Esophagus muscularis mucosa (tissue), 4 donors: ENCODE data around the gene MPP4. TPM values are rescaled to one million over a fixed set of nuclear protein-coding genes. Genes with fewer than 3 reads are reported as not detected.

ENCODE experiments used
- DNase-seq: peaks from one replicate; pipeline ENCODE4 v3.0.0-alpha.2; 2017; ENCODE audit errors: extremely low spot score
- H3K27ac ChIP-seq, 4 donors: fragments of 200-600 bp; sonication (generic); replicated peaks in 1 of 4; 1 replicate in 3 of 4; 2 replicates in 1 of 4; pipeline ENCODE4 v1.5.1; 2016 to 2019; ENCODE audit warnings: mild to moderate bottlenecking in 1 of 4
- H3K27me3 ChIP-seq, 4 donors: fragments of 200-600 bp; sonication (generic); one replicate each; pipeline versions ENCODE4 v1.5.1 to v1.6.0; 2016 to 2019
- H3K36me3 ChIP-seq, 4 donors: fragments of 200-600 bp; sonication (generic); one replicate each; pipeline ENCODE4 v1.5.1; 2016 to 2019
- H3K4me1 ChIP-seq, 4 donors: fragments of 200-600 bp; sonication (generic); one replicate each; pipeline ENCODE4 v1.5.1; 2016 to 2019
- H3K4me3 ChIP-seq, 4 donors: fragments of 200-600 bp; sonication (generic); 1 replicate in 2 of 4; 2 replicates in 2 of 4; pipeline ENCODE4 v1.5.1; 2016 to 2019; ENCODE audit warnings: mild to moderate bottlenecking in 4 of 4, moderate library complexity in 1 of 4
- H3K9me3 ChIP-seq, 4 donors: fragments of 200-600 bp; sonication (generic); 1 replicate in 3 of 4; 2 replicates in 1 of 4; pipeline ENCODE4 v1.5.1; 2016 to 2019
- EP300 ChIP-seq: sonication (generic); formaldehyde crosslinking; IDR thresholded peaks from one replicate; pipeline ENCODE4 v1.6.1; 2017; ENCODE audit warnings: antibody characterized with exemption
- POLR2A ChIP-seq: fragments of 450-650 bp; IDR thresholded peaks from one replicate; pipeline ENCODE4 v1.6.1; 2017; ENCODE audit warnings: antibody characterized with exemption, moderate library complexity, mild to moderate bottlenecking, low read depth
- POLR2AphosphoS5 ChIP-seq, 2 donors: sonication (generic); formaldehyde crosslinking; IDR thresholded peaks; one replicate each; pipeline ENCODE4 v1.6.1; 2017; ENCODE audit warnings: antibody characterized with exemption in 2 of 2
- WGBS: methylation state at CpG from one replicate; pipeline ENCODE4 v1.1.5; 2018; 5-methylcytosine and 5-hydroxymethylcytosine counted together
- intact Hi-C: fragments of 100-400 bp; cut with DNase I; formaldehyde crosslinking; loops from one replicate; pipeline ENCODE4 v1.15.1; 2023
- total RNA-seq, 4 donors: library from RNA; depleted of rRNA; stranded (reverse); fragments of >200 nt; gene quantifications; one replicate each; pipeline versions ENCODE4 v1.1.0 to v1.2.1, GENCODE V29; 2016
- TF ChIP-seq, protein P1 (sequence below), 3 experiments: fragments of 200-600 bp in 2 of 3; fragments of 450-650 bp in 1 of 3; sonication (generic) in 2 of 3; IDR thresholded peaks; one replicate each; pipeline ENCODE4 v1.5.1; 2017 to 2019; ENCODE audit warnings: antibody characterized with exemption in 3 of 3, mild to moderate bottlenecking in 2 of 3, moderate library complexity in 1 of 3

The MPP4 gene
- total RNA-seq, 4 donors from 2014 or later: 0.23 TPM; not detected in 3

GRCh38 chr2:201697899-201698298, 545 bp downstream of the MPP4 start:
- H3K4me1 ChIP-seq: peaks cover 6 to 19% (median 12%) of the 10 kb centered on the region in 4 donors
- DNase-seq: peak; percentile 42
- intact Hi-C loops: no loop called here
- H3K27me3 ChIP-seq: no peaks in the 10 kb centered on the region
- TF ChIP-seq EP300: no peak
- TF ChIP-seq, protein P1, sequence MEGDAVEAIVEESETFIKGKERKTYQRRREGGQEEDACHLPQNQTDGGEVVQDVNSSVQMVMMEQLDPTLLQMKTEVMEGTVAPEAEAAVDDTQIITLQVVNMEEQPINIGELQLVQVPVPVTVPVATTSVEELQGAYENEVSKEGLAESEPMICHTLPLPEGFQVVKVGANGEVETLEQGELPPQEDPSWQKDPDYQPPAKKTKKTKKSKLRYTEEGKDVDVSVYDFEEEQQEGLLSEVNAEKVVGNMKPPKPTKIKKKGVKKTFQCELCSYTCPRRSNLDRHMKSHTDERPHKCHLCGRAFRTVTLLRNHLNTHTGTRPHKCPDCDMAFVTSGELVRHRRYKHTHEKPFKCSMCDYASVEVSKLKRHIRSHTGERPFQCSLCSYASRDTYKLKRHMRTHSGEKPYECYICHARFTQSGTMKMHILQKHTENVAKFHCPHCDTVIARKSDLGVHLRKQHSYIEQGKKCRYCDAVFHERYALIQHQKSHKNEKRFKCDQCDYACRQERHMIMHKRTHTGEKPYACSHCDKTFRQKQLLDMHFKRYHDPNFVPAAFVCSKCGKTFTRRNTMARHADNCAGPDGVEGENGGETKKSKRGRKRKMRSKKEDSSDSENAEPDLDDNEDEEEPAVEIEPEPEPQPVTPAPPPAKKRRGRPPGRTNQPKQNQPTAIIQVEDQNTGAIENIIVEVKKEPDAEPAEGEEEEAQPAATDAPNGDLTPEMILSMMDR (IDR thresholded peaks at IDR 0.05): no peak
- TF ChIP-seq POLR2A: no peak
- TF ChIP-seq POLR2AphosphoS5 (IDR thresholded peaks at IDR 0.05): no peak
- H3K27ac ChIP-seq: peak overlapping the region in 2 of 4 donors; percentile 8 to 16
- WGBS: 33% methylated on average over 2 of the region's 2 CpGs
- H3K4me3 ChIP-seq: no peak overlapping the region
- no peaks in the 10 kb centered on the region for H3K9me3 ChIP-seq
- peaks cover 13 to 35% (median 20%) of the 10 kb centered on the region in 4 donors for H3K36me3 ChIP-seq

DNA sequence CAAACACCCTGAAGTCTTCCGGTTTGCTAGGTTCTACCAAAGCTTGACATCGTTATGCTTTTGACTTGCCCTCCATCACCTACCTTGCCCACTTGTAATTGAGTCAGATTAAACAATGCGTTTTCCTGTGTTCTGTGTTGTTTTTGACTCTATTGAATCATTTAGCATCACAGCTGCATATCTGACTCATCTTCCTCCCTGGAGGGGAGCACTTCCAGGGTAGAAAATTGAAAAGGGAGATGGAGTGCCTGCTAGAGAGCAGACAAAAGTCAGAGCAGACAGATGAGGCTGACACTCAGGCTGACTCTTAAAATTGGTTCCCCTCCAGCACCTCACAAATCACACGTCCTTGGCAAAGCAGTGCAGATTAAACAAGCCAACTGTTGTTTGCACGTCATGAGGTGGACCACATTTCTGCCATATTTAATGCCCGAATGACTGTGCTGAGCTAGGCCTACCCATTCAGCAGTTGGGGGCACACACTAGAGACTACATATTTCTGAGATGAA, 2.2 kb downstream of the MPP4 start:
- Histone ChIP-seq H3K9me3 (no peaks in the 10 kb centered on the region), H3K27me3 (no peaks in the 10 kb centered on the region), H3K36me3 (peaks cover 7 to 18% (median 9%) of the 10 kb centered on the region in 4 donors), H3K4me1 (peaks cover 6 to 19% (median 12%) of the 10 kb centered on the region in 4 donors), H3K4me3 (no peak overlapping the region), H3K27ac (no peak overlapping the region)
- TF ChIP-seq, protein P1 (IDR thresholded peaks at IDR 0.05): no peak
- no peak for TF ChIP-seq EP300
- TF ChIP-seq POLR2A: no peak
- TF ChIP-seq POLR2AphosphoS5 (IDR thresholded peaks at IDR 0.05): no peak
- WGBS: 47% methylated on average over 6 of the region's 6 CpGs
- DNase-seq: peak; percentile 66
- intact Hi-C loops: no loop called here

- no peaks in the 10 kb centered on the region for H3K4me1 ChIP-seq
- 89% methylated on average over 3 of the region's 3 CpGs for WGBS
Measured at GRCh38 chr2:201685156-201685555, 13.3 kb downstream of the MPP4 start.

DNA sequence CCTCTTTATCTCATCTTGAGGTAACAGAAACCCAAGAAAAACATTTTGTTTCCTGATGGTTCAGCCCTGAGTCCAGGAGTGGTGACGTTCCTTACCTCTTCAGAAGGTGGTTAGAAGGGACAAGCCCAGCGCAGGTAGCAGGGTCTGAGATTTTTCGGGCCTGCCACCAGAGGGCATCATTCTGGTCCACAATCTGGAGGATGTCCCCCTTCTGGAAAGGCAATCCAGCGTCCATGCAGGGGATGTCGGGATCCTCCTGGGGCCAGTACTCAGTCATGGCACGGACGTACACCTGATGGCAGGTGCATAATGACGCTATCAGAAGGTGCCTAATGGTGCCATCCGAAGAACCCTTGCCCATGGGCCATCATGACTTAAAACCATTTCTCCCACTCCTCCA, 17.7 kb downstream of the MPP4 start:
- 44% methylated on average over 9 of the region's 9 CpGs for WGBS
- intact Hi-C loops: no loop called here
- TF ChIP-seq, protein P1 (IDR thresholded peaks at IDR 0.05): peak in 1 of 3 experiments; percentile 9
- no peak for TF ChIP-seq POLR2A

More at GRCh38 chr2:201685156-201685555, 13.3 kb downstream of the MPP4 start:
- no peak for TF ChIP-seq POLR2AphosphoS5 (IDR thresholded peaks at IDR 0.05)
- no peak for TF ChIP-seq EP300
- TF ChIP-seq, protein P1 (IDR thresholded peaks at IDR 0.05): no peak
- no peak for TF ChIP-seq POLR2A
- intact Hi-C loops: no loop called here
- Histone ChIP-seq H3K27me3 (peaks cover 0 to 9% (median 0%) of the 10 kb centered on the region in 4 donors), H3K9me3 (no peaks in the 10 kb centered on the region), H3K36me3 (no peaks in the 10 kb centered on the region), H3K27ac (no peak overlapping the region), H3K4me3 (no peak overlapping the region)
- DNase-seq: no peak

DNA sequence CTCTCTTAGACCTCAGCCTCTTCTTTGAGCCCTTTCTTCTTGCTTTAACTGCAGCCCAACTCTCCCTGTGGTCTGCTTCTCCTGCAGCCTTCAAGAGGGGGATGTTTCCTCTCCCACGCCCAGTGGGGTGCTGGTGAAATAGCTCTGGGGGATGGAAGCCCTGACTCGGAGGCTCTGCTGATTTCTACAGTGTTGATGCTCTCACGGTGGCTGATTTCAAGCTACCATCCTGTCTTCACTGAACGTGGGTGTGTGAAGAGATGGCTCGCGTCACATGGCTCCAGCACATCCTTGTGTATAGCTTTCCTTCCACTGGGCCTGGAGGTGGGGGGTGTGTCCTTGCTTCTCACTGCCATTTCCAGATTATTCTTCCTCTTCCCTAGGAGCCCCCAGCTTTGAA, 20.0 kb downstream of the MPP4 start:
- H3K27me3 ChIP-seq: peaks cover 0 to 9% (median 0%) of the 10 kb centered on the region in 4 donors
- intact Hi-C loops: no loop called here
- H3K36me3 ChIP-seq: no peaks in the 10 kb centered on the region
- no peak overlapping the region for H3K4me3 ChIP-seq
- no peaks in the 10 kb centered on the region for H3K9me3 ChIP-seq
- WGBS: 75% methylated on average over 6 of the region's 6 CpGs
- TF ChIP-seq, protein P1 (IDR thresholded peaks at IDR 0.05): no peak
- TF ChIP-seq EP300: no peak
- no peak for TF ChIP-seq POLR2AphosphoS5 (IDR thresholded peaks at IDR 0.05)
- no peak for TF ChIP-seq POLR2A
- no peaks in the 10 kb centered on the region for H3K4me1 ChIP-seq
- no peak overlapping the region for H3K27ac ChIP-seq
- DNase-seq: peak; percentile 89

More for the DNA sequence above, 17.7 kb downstream of the MPP4 start:
- Histone ChIP-seq H3K36me3 (no peaks in the 10 kb centered on the region), H3K27me3 (peaks cover 0 to 9% (median 0%) of the 10 kb centered on the region in 4 donors), H3K4me3 (no peak overlapping the region), H3K27ac (no peak overlapping the region), H3K4me1 (no peaks in the 10 kb centered on the region), H3K9me3 (no peaks in the 10 kb centered on the region)
- peak; percentile 47 for DNase-seq
